Transverse colon (tissue), 4 donors: Measurements from ENCODE around the gene POU4F1.

Source experiments
- EP300 ChIP-seq: sonication (generic); formaldehyde crosslinking; IDR thresholded peaks from one replicate; pipeline ENCODE4 v1.6.1; 2017; ENCODE audit warnings: antibody characterized with exemption, low read depth
- POLR2A ChIP-seq: fragments of 450-650 bp; IDR thresholded peaks from one replicate; pipeline ENCODE4 v1.6.1; 2016; ENCODE audit warnings: antibody characterized with exemption, mild to moderate bottlenecking, moderate library complexity
- POLR2AphosphoS5 ChIP-seq, 3 donors: sonication (generic); formaldehyde crosslinking; IDR thresholded peaks; one replicate each; pipeline ENCODE4 v1.6.1; 2016; ENCODE audit warnings: antibody characterized with exemption in 3 of 3
- TF ChIP-seq, protein P1 (sequence below), 5 experiments: fragments of 200-600 bp in 3 of 5; fragments of 450-650 bp in 2 of 5; sonication (generic) in 3 of 5; IDR thresholded peaks; 1 replicate in 2 of 5; 2 replicates in 3 of 5; pipeline ENCODE4 v1.5.1; 2016 to 2017; ENCODE audit warnings: antibody characterized with exemption in 5 of 5, inconsistent platforms in 3 of 5, mild to moderate bottlenecking in 2 of 5, moderate library complexity in 1 of 5

- TF ChIP-seq, protein P1, sequence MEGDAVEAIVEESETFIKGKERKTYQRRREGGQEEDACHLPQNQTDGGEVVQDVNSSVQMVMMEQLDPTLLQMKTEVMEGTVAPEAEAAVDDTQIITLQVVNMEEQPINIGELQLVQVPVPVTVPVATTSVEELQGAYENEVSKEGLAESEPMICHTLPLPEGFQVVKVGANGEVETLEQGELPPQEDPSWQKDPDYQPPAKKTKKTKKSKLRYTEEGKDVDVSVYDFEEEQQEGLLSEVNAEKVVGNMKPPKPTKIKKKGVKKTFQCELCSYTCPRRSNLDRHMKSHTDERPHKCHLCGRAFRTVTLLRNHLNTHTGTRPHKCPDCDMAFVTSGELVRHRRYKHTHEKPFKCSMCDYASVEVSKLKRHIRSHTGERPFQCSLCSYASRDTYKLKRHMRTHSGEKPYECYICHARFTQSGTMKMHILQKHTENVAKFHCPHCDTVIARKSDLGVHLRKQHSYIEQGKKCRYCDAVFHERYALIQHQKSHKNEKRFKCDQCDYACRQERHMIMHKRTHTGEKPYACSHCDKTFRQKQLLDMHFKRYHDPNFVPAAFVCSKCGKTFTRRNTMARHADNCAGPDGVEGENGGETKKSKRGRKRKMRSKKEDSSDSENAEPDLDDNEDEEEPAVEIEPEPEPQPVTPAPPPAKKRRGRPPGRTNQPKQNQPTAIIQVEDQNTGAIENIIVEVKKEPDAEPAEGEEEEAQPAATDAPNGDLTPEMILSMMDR (IDR thresholded peaks at IDR 0.05) = no peak
- TF ChIP-seq POLR2A (no peak), POLR2AphosphoS5 (IDR thresholded peaks at IDR 0.05) (no peak), EP300 (no peak)
Observed at GRCh38 chr13:78593129-78593528, 10.2 kb downstream of the POU4F1 start.
